IMR-90 (cell line): Measurements from ENCODE around the gene MAGEA8. TPM values are rescaled to one million over a fixed set of nuclear protein-coding genes. Genes with fewer than 3 reads are reported as not detected.

Source experiments
- ATAC-seq: fragments of 200-7000 bp; cut with Tn5 transposase; 2 replicates; pipeline ENCODE4 v1.9.1; 2020; ENCODE audit warnings: low read depth, mild to moderate bottlenecking, moderate library complexity
- BruUV-seq: library from RNA; stranded (reverse); fragments of 400-500 nt; replicated peaks from 2 replicates; lab custom pipeline; 2021; lab: Mats Ljungman, UMichigan
- CTCF ChIA-PET: fragments of 300-600 bp; formaldehyde crosslinking; extraction: SDS; loops from one replicate; lab custom pipeline; 2021; ENCODE audit warnings: antibody characterized with exemption; lab: Yijun Ruan, JAX
- POLR2A ChIA-PET: fragments of 300-600 bp; sonication (Branson Sonifier 250); formaldehyde crosslinking; loops from one replicate; lab custom pipeline; 2022; ENCODE audit warnings: antibody characterized with exemption; ENCODE audit not compliant: unreplicated experiment; lab: Charles Lee
- DNase-seq: peaks from one replicate; pipeline ENCODE4 v3.0.0; 2013
- H2AFZ ChIP-seq: replicated peaks from 2 replicates; pipeline ENCODE3; 2013; ENCODE audit warnings: low read length, mild to moderate bottlenecking; ENCODE audit not compliant: poor library complexity
- H2AK5ac ChIP-seq: 2 replicates; pipeline ENCODE4 v1.6.1; 2013; ENCODE audit warnings: low read depth, low read length, inconsistent platforms
- H2AK9ac ChIP-seq: replicated peaks from 2 replicates; pipeline ENCODE3; 2013; ENCODE audit warnings: mild to moderate bottlenecking, low read depth, low read length, moderate library complexity; ENCODE audit not compliant: poor library complexity
- H2BK120ac ChIP-seq: 2 replicates; pipeline ENCODE4 v1.6.1; 2013; ENCODE audit warnings: low read depth, low read length, inconsistent platforms
- H2BK15ac ChIP-seq: 3 replicates; pipeline ENCODE4 v1.6.1; 2013; ENCODE audit warnings: low read depth, low read length, inconsistent platforms
- H2BK20ac ChIP-seq: 2 replicates; pipeline ENCODE4 v1.6.1; 2013; ENCODE audit warnings: low read depth, mild to moderate bottlenecking, inconsistent platforms, low read length, moderate library complexity
- H2BK5ac ChIP-seq: 2 replicates; pipeline ENCODE4 v1.6.1; 2013; ENCODE audit warnings: mild to moderate bottlenecking, low read depth, low read length, inconsistent platforms; ENCODE audit not compliant: poor library complexity, severe bottlenecking
- H3K14ac ChIP-seq: replicated peaks from 2 replicates; pipeline ENCODE4 v1.6.1; 2013; ENCODE audit warnings: low read depth, low read length, inconsistent platforms
- H3K18ac ChIP-seq: 2 replicates; pipeline ENCODE4 v1.6.1; 2013; ENCODE audit warnings: low read depth, low read length, control low read depth
- H3K23ac ChIP-seq: 2 replicates; pipeline ENCODE4 v1.6.1; 2013; ENCODE audit warnings: low read depth, low read length, inconsistent platforms
- H3K27ac ChIP-seq: 2 replicates; pipeline ENCODE4 v1.5.1; 2013; ENCODE audit warnings: mild to moderate bottlenecking, control low read depth, low read length; ENCODE audit not compliant: insufficient read depth
- H3K27me3 ChIP-seq: 2 replicates; pipeline ENCODE4 v1.6.1; 2013; ENCODE audit warnings: low read length; ENCODE audit not compliant: control insufficient read depth, insufficient read depth
- H3K36me3 ChIP-seq: 2 replicates; pipeline ENCODE4 v1.6.1; 2013; ENCODE audit warnings: low read length, mixed read lengths; ENCODE audit not compliant: control insufficient read depth, insufficient read depth
- H3K4ac ChIP-seq: 2 replicates; pipeline ENCODE4 v1.6.1; 2013; ENCODE audit warnings: low read depth, low read length, inconsistent platforms
- H3K4me1 ChIP-seq: 2 replicates; pipeline ENCODE4 v1.6.1; 2013; ENCODE audit warnings: low read length, mixed read lengths; ENCODE audit not compliant: control insufficient read depth, insufficient read depth
- H3K4me2 ChIP-seq: 2 replicates; pipeline ENCODE4 v1.6.1; 2013; ENCODE audit warnings: low read depth, mild to moderate bottlenecking, control low read depth, low read length, moderate library complexity
- H3K4me3 ChIP-seq: 2 replicates; pipeline ENCODE4 v1.5.1; 2013; ENCODE audit warnings: low read depth, mild to moderate bottlenecking, control low read depth, low read length, moderate library complexity; ENCODE audit not compliant: insufficient read depth
- H3K56ac ChIP-seq: 2 replicates; pipeline ENCODE4 v1.6.1; 2013; ENCODE audit warnings: low read length, inconsistent platforms; ENCODE audit not compliant: insufficient read depth; ENCODE audit errors: extremely low read depth
- H3K79me1 ChIP-seq, 2 experiments: 2 replicates each; pipeline ENCODE4 v1.6.1; 2013; ENCODE audit warnings: low read length in 2 of 2, inconsistent platforms in 1 of 2, low read depth in 1 of 2
- H3K9ac ChIP-seq: 2 replicates; pipeline ENCODE4 v1.6.1; 2013; ENCODE audit warnings: low read depth, low read length, control low read depth
- H3K9me1 ChIP-seq: 2 replicates; pipeline ENCODE4 v1.6.1; 2013; ENCODE audit warnings: low read length, inconsistent platforms; ENCODE audit not compliant: insufficient read depth
- H3K9me3 ChIP-seq: 2 replicates; pipeline ENCODE4 v1.6.1; 2013; ENCODE audit warnings: low read length; ENCODE audit not compliant: control insufficient read depth, insufficient read depth
- H4K20me1 ChIP-seq: 2 replicates; pipeline ENCODE4 v1.6.1; 2013; ENCODE audit warnings: low read length, inconsistent platforms; ENCODE audit not compliant: insufficient read depth
- H4K5ac ChIP-seq: 2 replicates; pipeline ENCODE4 v1.6.1; 2013; ENCODE audit warnings: mild to moderate bottlenecking, low read depth, low read length, control low read depth
- H4K8ac ChIP-seq, 2 experiments: 2 replicates each; pipeline ENCODE4 v1.6.1; 2013; ENCODE audit warnings: low read depth in 2 of 2, low read length in 2 of 2, control low read depth in 1 of 2, inconsistent platforms in 1 of 2
- H4K91ac ChIP-seq: 2 replicates; pipeline ENCODE4 v1.6.1; 2013; ENCODE audit warnings: low read depth, low read length, inconsistent platforms; ENCODE audit not compliant: insufficient read depth
- MAFK ChIP-seq: IDR thresholded peaks from 2 replicates; pipeline ENCODE4 v1.6.1; 2012; ENCODE audit warnings: low read depth, low read length, improper control_type of control experiment
- SMC3 ChIP-seq: fragments of 150-350 bp; IDR thresholded peaks from 2 replicates; pipeline ENCODE4 v1.6.1; 2016; ENCODE audit warnings: low read depth, mild to moderate bottlenecking, antibody characterized with exemption, low read length, moderate library complexity
- USF2 ChIP-seq: fragments of 150-350 bp; IDR thresholded peaks from 2 replicates; pipeline ENCODE4 v1.6.1; 2017; ENCODE audit warnings: mild to moderate bottlenecking, antibody characterized with exemption, low read length, low read depth
- WGBS, 2 experiments: methylation state at CpG; one replicate each; pipeline versions ENCODE4 v1.1.5 to v1.1.7; 2013; ENCODE audit warnings: missing lambda C conversion rate in 2 of 2; ENCODE audit not compliant: insufficient read length in 1 of 2; ENCODE audit errors: extremely low coverage in 2 of 2; 5-methylcytosine and 5-hydroxymethylcytosine counted together
- dilution Hi-C: fragments of 300-500 bp; cut with HindIII; formaldehyde crosslinking; loops from one replicate; pipeline ENCODE4 v1.14.3; 2018; ENCODE audit warnings: low sequenced_read_pairs; ENCODE audit not compliant: unreplicated experiment
- in situ Hi-C: fragments of 300-500 bp; cut with MboI; formaldehyde crosslinking; loops from 3 replicates; pipeline ENCODE4 v1.14.3; 2019; ENCODE audit warnings: low sequenced_read_pairs, inconsistent platforms, mixed read lengths
- intact Hi-C: fragments of 100-400 bp; cut with micrococcal nuclease; formaldehyde crosslinking; loops from 2 replicates; pipeline ENCODE4 v1.10.0; 2022
- polyA plus RNA-seq, 3 experiments: library from polyadenylated mRNA; depleted of rRNA; stranded (reverse); fragments of >200 nt; gene quantifications; 2 replicates each; pipeline ENCODE4 v1.2.3, GENCODE V29; 2012; ENCODE audit warnings: low replicate concordance in 1 of 3
- total RNA-seq: library from RNA; depleted of rRNA; stranded (reverse); fragments of >200 nt; gene quantifications from 2 replicates; pipeline ENCODE4 v1.2.3, GENCODE V29; 2012

MAGEA8 gene
- total and polyA plus RNA-seq, 2 of the 4 experiments (the other 2 are of a cell fraction) = not detected

- TF ChIP-seq MAFK = no peak
Measured at GRCh38 chrX:149909324-149910177, 28.6 kb downstream of the MAGEA8 start (continued).

- ChIA-PET CTCF (no interaction called here), POLR2A (no interaction called here)
- WGBS, 2 experiments = no CpG with 5 or more reads among the region's 9 CpGs
- Histone ChIP-seq H2BK20ac (no peak overlapping the region), H3K4me1 (no peaks in the 10 kb centered on the region), H3K23ac (no peak overlapping the region), H4K5ac (no peak overlapping the region), H4K8ac (no peak overlapping the region), H3K27me3 (no peaks in the 10 kb centered on the region), H2BK120ac (no peak overlapping the region), H2AFZ (no peak overlapping the region), H2AK9ac (no peak overlapping the region), H4K20me1 (no peaks in the 10 kb centered on the region), H3K4ac (no peak overlapping the region), H3K4me3 (no peak overlapping the region), H4K91ac (no peak overlapping the region), H3K36me3 (no peaks in the 10 kb centered on the region), H2BK5ac (no peak overlapping the region), H3K9me1 (no peaks in the 10 kb centered on the region; the same call in 1 of the 2 replicates), H3K9ac (no peak overlapping the region), H3K79me1 (no peaks in the 10 kb centered on the region), H3K56ac (no peak overlapping the region), H3K9me3 (no peaks in the 10 kb centered on the region), H2AK5ac (no peak overlapping the region), H3K14ac (no peak overlapping the region), H3K27ac (no peak overlapping the region), H2BK15ac (no peak overlapping the region), H3K18ac (no peak overlapping the region), H3K4me2 (no peak overlapping the region)
- intact Hi-C loops = no loop called here
- ATAC-seq (no peak), DNase-seq (no peak)
- in situ Hi-C loops = no loop called here
- dilution Hi-C loops = no loop called here
- no TSS peak for BruUV-seq
- no peak for TF ChIP-seq USF2
- TF ChIP-seq SMC3 = no peak
Measured at GRCh38 chrX:149910178-149910695, 29.3 kb downstream of the MAGEA8 start.
